Esophagus muscularis mucosa (tissue), 4 donors: Measurements from ENCODE around the gene BCL11B.

Experiments
- EP300 ChIP-seq: sonication (generic); formaldehyde crosslinking; IDR thresholded peaks from one replicate; pipeline ENCODE4 v1.6.1; 2017; ENCODE audit warnings: antibody characterized with exemption
- POLR2A ChIP-seq: fragments of 450-650 bp; IDR thresholded peaks from one replicate; pipeline ENCODE4 v1.6.1; 2017; ENCODE audit warnings: antibody characterized with exemption, moderate library complexity, mild to moderate bottlenecking, low read depth
- TF ChIP-seq, protein P1 (sequence below), 3 experiments: fragments of 200-600 bp in 2 of 3; fragments of 450-650 bp in 1 of 3; sonication (generic) in 2 of 3; IDR thresholded peaks; one replicate each; pipeline ENCODE4 v1.5.1; 2017 to 2019; ENCODE audit warnings: antibody characterized with exemption in 3 of 3, mild to moderate bottlenecking in 2 of 3, moderate library complexity in 1 of 3

DNA sequence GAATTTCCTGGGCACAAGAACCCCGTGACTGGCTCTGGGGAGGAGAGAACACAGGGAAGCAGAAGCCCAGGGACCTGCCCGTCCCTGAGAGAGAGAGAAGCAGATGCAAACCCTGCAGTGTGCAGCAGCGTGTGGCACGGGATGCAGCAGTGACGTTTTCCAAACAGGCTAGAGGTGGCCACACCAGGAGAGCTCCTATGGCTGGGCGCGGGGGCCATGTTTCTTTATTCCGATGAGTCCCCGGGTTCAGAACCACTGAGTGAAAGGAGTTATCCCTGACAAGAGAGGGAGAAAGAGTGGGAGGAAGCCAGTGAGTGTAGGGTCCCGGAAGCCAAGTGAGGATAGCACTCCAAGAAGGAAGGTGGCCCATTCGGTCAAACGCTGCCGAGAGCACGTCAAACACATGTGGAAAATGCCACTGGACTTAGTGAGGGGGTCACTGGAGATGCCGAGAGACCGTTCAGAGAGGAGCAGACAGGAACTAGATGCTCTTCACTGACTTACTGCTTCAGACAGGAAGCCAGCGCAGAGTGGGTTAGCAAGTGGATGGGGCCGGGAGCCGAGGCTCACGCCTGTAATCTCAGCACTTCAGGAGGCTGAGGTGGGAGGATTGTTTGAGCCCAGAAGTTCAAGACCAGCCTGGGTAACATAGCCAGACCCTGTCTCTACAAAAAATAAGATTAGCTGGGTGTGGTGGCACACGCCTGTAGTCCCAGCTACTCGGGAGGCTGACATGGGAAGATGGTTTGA lies 123.0 kb downstream of the BCL11B start:
- TF ChIP-seq, protein P1, sequence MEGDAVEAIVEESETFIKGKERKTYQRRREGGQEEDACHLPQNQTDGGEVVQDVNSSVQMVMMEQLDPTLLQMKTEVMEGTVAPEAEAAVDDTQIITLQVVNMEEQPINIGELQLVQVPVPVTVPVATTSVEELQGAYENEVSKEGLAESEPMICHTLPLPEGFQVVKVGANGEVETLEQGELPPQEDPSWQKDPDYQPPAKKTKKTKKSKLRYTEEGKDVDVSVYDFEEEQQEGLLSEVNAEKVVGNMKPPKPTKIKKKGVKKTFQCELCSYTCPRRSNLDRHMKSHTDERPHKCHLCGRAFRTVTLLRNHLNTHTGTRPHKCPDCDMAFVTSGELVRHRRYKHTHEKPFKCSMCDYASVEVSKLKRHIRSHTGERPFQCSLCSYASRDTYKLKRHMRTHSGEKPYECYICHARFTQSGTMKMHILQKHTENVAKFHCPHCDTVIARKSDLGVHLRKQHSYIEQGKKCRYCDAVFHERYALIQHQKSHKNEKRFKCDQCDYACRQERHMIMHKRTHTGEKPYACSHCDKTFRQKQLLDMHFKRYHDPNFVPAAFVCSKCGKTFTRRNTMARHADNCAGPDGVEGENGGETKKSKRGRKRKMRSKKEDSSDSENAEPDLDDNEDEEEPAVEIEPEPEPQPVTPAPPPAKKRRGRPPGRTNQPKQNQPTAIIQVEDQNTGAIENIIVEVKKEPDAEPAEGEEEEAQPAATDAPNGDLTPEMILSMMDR (IDR thresholded peaks at IDR 0.05), result no peak
- no peak for TF ChIP-seq POLR2A
- TF ChIP-seq EP300, result no peak
